Fibroblast of mammary gland (primary cell): Measurements from ENCODE around the gene NTM.

Experiments
- DNase-seq: peaks from one replicate; pipeline ENCODE4 v3.0.0-alpha.2; 2010; ENCODE audit warnings: low read depth
- H3K4me3 ChIP-seq: 2 replicates; pipeline ENCODE4 v1.5.1; 2011; ENCODE audit warnings: low read depth, mild to moderate bottlenecking, low read length, moderate library complexity; ENCODE audit not compliant: control insufficient read depth
- TF ChIP-seq, protein P1 (sequence below): conservative IDR thresholded peaks from 2 replicates; pipeline ENCODE4 v1.5.1; 2011; ENCODE audit warnings: low read depth, low read length, inconsistent platforms; ENCODE audit not compliant: control insufficient read depth, insufficient read depth

Gene NTM

DNA sequence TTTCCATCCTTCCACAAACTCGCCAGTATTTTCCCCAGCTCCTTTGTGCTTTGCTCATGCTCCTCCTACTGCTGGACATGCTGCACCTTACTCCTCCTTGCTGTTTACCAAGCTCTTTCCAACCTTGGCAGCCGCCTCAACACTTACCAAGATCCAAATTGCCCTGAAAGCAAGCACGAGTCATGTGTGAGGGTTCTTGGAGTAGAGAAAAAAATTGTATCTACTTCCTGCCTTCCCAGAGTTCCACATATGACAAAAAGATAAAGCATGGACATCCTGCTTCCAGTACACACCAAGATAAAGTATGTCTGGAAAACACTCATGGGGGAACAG lies 767.5 kb downstream of the NTM start:
- TF ChIP-seq, protein P1, sequence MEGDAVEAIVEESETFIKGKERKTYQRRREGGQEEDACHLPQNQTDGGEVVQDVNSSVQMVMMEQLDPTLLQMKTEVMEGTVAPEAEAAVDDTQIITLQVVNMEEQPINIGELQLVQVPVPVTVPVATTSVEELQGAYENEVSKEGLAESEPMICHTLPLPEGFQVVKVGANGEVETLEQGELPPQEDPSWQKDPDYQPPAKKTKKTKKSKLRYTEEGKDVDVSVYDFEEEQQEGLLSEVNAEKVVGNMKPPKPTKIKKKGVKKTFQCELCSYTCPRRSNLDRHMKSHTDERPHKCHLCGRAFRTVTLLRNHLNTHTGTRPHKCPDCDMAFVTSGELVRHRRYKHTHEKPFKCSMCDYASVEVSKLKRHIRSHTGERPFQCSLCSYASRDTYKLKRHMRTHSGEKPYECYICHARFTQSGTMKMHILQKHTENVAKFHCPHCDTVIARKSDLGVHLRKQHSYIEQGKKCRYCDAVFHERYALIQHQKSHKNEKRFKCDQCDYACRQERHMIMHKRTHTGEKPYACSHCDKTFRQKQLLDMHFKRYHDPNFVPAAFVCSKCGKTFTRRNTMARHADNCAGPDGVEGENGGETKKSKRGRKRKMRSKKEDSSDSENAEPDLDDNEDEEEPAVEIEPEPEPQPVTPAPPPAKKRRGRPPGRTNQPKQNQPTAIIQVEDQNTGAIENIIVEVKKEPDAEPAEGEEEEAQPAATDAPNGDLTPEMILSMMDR: no peak
- no peak for DNase-seq
- no peak overlapping the region for H3K4me3 ChIP-seq

DNA sequence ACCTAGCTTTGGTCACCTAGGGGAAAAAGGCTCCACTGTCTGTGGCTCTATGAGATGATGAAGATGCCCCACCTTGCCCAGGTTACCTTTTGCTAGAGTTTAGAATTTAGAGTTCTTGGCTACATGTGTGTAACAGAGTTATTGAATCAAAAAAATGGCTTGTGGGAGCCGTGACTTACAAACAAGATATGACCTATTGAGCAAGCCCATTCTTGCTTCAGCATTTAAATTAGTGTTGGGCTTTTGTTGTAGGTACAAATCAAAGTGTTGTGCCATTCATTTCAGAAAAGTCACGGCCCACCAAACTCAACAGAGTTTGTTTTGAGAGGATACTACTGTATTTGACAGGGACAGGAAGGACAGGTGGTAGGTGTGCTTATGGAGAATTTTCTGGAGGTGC lies 768.8 kb downstream of the NTM start:
- no peak overlapping the region for H3K4me3 ChIP-seq
- DNase-seq: no peak
- TF ChIP-seq, protein P1: no peak

DNA sequence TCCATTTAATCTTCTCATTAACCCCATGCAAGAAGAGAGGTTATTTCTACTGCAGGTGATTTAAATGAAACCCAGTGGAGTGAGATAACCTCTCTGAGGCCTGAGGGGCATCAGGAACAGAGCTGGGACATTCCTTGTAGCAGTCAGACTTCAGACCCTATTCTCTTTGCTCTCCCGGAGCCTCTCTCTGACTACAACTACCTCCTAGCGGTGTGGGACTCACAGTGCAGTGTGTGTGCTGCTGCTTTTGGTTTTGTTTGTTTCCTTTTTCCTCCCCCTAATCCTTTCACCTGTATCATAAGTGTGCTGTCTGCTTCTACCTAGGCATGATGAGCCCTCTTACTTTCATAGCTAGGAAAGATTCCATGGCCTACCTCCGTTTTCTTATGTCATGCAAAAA lies 769.6 kb downstream of the NTM start:
- no peak for DNase-seq
- TF ChIP-seq, protein P1: no peak
- no peak overlapping the region for H3K4me3 ChIP-seq

DNA sequence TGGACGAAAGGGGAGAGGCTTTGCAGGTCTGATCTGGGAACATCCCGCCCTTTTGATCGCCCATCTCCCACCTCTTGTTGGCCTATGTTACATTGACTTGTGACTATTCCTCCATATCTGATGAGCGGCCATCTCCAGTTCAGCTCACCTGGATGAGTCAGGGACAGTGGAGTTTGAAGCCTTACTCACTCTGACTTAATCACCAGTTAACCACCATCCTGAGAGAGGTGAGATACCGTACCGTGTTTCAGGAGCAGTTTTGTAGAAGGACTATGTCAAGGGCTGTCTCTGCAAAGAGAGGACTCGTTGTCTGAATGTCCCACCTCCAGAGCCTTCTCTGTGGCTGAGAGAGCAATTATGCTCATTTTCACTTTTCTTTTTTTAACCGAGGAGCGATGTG lies 771.7 kb downstream of the NTM start:
- DNase-seq: no peak
- TF ChIP-seq, protein P1: no peak
- no peak overlapping the region for H3K4me3 ChIP-seq

DNA sequence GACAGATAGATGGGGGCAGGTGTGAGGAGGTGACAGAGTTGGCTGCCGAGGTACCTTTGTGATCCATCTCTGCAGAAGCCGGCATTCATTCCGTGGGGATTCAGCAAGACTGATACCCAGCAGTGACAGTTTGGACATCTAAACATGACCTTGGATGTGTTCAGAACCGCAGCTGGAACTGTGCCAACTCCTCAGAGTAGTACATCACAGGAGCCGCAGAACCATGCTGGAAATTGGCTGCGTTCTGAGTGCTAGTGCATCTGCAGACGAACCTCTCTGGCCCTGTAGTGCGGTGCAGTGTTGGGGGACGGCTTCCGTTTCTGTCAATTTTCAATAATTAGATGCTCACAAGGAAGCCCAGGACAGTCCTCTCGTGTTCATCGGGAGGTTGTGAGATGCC lies 772.1 kb downstream of the NTM start:
- TF ChIP-seq, protein P1: no peak
- no peak overlapping the region for H3K4me3 ChIP-seq
- no peak for DNase-seq

DNA sequence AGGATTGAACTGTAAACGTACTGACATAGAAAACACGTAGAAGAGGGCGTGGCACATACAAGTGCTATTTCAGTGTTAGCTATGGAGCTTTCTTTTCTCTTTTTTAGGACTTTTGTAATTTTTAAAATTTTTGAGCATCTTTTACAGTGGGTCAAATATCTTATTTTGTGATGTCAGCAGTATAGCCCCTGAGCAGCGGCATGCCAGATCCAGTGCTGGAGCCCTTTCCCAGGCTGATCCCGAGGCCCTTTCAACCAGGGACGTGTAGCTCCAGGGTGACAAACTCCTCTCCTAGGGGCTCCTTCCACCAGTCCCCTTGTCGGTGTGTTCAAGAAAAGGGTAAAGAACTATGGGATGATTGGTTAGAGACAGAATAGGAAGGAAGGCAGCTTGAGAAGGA lies 777.0 kb downstream of the NTM start:
- DNase-seq: no peak
- TF ChIP-seq, protein P1: no peak
- H3K4me3 ChIP-seq: no peak overlapping the region

DNA sequence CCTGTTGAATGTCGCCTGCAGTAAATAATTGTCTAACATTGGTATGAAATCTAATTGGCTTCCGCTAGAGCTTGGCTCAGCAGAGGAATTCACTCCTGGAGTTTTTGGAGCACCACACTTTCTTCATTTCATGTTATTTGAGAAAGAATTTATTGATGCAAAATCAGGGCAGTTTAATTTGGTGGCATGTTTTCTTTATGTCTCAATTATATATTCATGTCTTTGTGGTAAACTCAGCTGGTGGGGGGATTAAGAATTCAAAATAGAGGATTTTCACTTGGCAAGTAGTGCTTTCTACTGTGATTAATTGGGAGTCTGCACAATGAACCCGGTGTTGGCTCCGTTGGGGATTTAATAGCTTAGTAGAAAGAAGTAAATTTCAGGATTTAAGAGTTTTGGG lies 784.4 kb downstream of the NTM start:
- H3K4me3 ChIP-seq: no peak overlapping the region
- TF ChIP-seq, protein P1: no peak
- DNase-seq: no peak
